HEK293 (cell line): ENCODE results near the gene RFX2.
A peak's percentile ranks its signal among the peaks of the same experiment; 100 is the strongest.

Experiments
- GLIS1 ChIP-seq: fragments of 450-650 bp; formaldehyde crosslinking; IDR thresholded peaks from 2 replicates; pipeline ENCODE4 v1.5.1; 2016; ENCODE audit warnings: missing biosample characterization, missing genetic modification characterization
- HIC1 ChIP-seq: fragments of 450-650 bp; formaldehyde crosslinking; IDR thresholded peaks from 2 replicates; pipeline ENCODE4 v1.5.1; 2016; ENCODE audit warnings: missing biosample characterization, missing genetic modification characterization
- KLF7 ChIP-seq: fragments of 450-650 bp; formaldehyde crosslinking; IDR thresholded peaks from 2 replicates; pipeline ENCODE4 v1.5.1; 2016; ENCODE audit warnings: missing biosample characterization, missing genetic modification characterization, borderline replicate concordance
- SP2 ChIP-seq: fragments of 450-650 bp; formaldehyde crosslinking; IDR thresholded peaks from 2 replicates; pipeline ENCODE4 v1.5.1; 2016; ENCODE audit warnings: missing biosample characterization, missing genetic modification characterization
- SP3 ChIP-seq: fragments of 450-650 bp; formaldehyde crosslinking; IDR thresholded peaks from 2 replicates; pipeline ENCODE4 v1.5.1; 2016; ENCODE audit warnings: missing biosample characterization, missing genetic modification characterization
- TCF7L2 ChIP-seq: IDR thresholded peaks from 2 replicates; pipeline ENCODE4 v1.6.1; 2011; ENCODE audit warnings: low read depth, mild to moderate bottlenecking, inconsistent platforms, low read length, moderate library complexity, borderline replicate concordance
- YY1 ChIP-seq: fragments of 450-650 bp; formaldehyde crosslinking; IDR thresholded peaks from 2 replicates; pipeline ENCODE4 v1.5.1; 2018; ENCODE audit warnings: missing biosample characterization, missing genetic modification characterization
- ZEB2 ChIP-seq: fragments of 450-650 bp; formaldehyde crosslinking; IDR thresholded peaks from 2 replicates; pipeline ENCODE4 v1.5.1; 2016; ENCODE audit warnings: missing biosample characterization, missing genetic modification characterization
- ZFHX2 ChIP-seq: fragments of 450-650 bp; formaldehyde crosslinking; conservative IDR thresholded peaks from 2 replicates; pipeline ENCODE4 v1.5.1; 2016; ENCODE audit warnings: missing biosample characterization, missing genetic modification characterization
- ZIC2 ChIP-seq: fragments of 450-650 bp; formaldehyde crosslinking; IDR thresholded peaks from 2 replicates; pipeline ENCODE4 v1.5.1; 2016; ENCODE audit warnings: missing biosample characterization, missing genetic modification characterization
- ZNF133 ChIP-seq: fragments of 450-650 bp; formaldehyde crosslinking; IDR thresholded peaks from 2 replicates; pipeline ENCODE4 v1.5.1; 2016; ENCODE audit warnings: missing biosample characterization, missing genetic modification characterization
- ZNF140 ChIP-seq: fragments of 450-650 bp; formaldehyde crosslinking; IDR thresholded peaks from 2 replicates; pipeline ENCODE4 v1.5.1; 2016; ENCODE audit warnings: missing biosample characterization, missing genetic modification characterization
- ZNF18 ChIP-seq: fragments of 450-650 bp; formaldehyde crosslinking; IDR thresholded peaks from 2 replicates; pipeline ENCODE4 v1.5.1; 2016; ENCODE audit warnings: missing biosample characterization, missing genetic modification characterization
- ZNF202 ChIP-seq: fragments of 450-650 bp; formaldehyde crosslinking; IDR thresholded peaks from 2 replicates; pipeline ENCODE4 v1.5.1; 2016; ENCODE audit warnings: missing biosample characterization, missing genetic modification characterization, borderline replicate concordance
- ZNF239 ChIP-seq: fragments of 450-650 bp; formaldehyde crosslinking; IDR thresholded peaks from 2 replicates; pipeline ENCODE4 v1.5.1; 2016; ENCODE audit warnings: missing biosample characterization, missing genetic modification characterization
- ZNF24 ChIP-seq: fragments of 450-650 bp; formaldehyde crosslinking; IDR thresholded peaks from 2 replicates; pipeline ENCODE4 v1.5.1; 2016; ENCODE audit warnings: missing biosample characterization, missing genetic modification characterization
- ZNF266 ChIP-seq: fragments of 450-650 bp; formaldehyde crosslinking; IDR thresholded peaks from 2 replicates; pipeline ENCODE4 v1.5.1; 2016; ENCODE audit warnings: missing biosample characterization, missing genetic modification characterization, low read depth
- ZNF274 ChIP-seq, 2 experiments: fragments of 200-500 bp in 1 of 2; fragments of 450-650 bp in 1 of 2; sonication (Bioruptor generic) in 1 of 2; formaldehyde crosslinking in 1 of 2; IDR thresholded peaks; 2 replicates each; pipeline versions ENCODE4 v1.5.1 to v1.6.1; 2014 to 2016; ENCODE audit warnings: borderline replicate concordance in 1 of 2, inconsistent platforms in 1 of 2, low read length in 1 of 2, missing biosample characterization in 1 of 2, missing genetic modification characterization in 1 of 2
- ZNF292 ChIP-seq: fragments of 450-650 bp; formaldehyde crosslinking; IDR thresholded peaks from 2 replicates; pipeline ENCODE4 v1.5.1; 2016; ENCODE audit warnings: low read depth, missing biosample characterization, missing genetic modification characterization, borderline replicate concordance
- ZNF311 ChIP-seq: fragments of 450-650 bp; formaldehyde crosslinking; IDR thresholded peaks from 2 replicates; pipeline ENCODE4 v1.5.1; 2017; ENCODE audit warnings: missing biosample characterization, missing genetic modification characterization, borderline replicate concordance
- ZNF324 ChIP-seq: fragments of 450-650 bp; formaldehyde crosslinking; IDR thresholded peaks from 2 replicates; pipeline ENCODE4 v1.5.1; 2016; ENCODE audit warnings: missing biosample characterization, missing genetic modification characterization
- ZNF354C ChIP-seq: fragments of 450-650 bp; formaldehyde crosslinking; IDR thresholded peaks from 2 replicates; pipeline ENCODE4 v1.5.1; 2016; ENCODE audit warnings: missing biosample characterization, missing genetic modification characterization, low read depth, borderline replicate concordance
- ZNF596 ChIP-seq: fragments of 450-650 bp; IDR thresholded peaks from 2 replicates; pipeline ENCODE4 v1.5.0; 2018; ENCODE audit warnings: missing biosample characterization, mild to moderate bottlenecking, missing genetic modification characterization, moderate library complexity
- ZNF639 ChIP-seq: fragments of 450-650 bp; formaldehyde crosslinking; IDR thresholded peaks from 2 replicates; pipeline ENCODE4 v1.5.1; 2016; ENCODE audit warnings: missing biosample characterization, missing genetic modification characterization
- ZNF692 ChIP-seq: fragments of 450-650 bp; formaldehyde crosslinking; IDR thresholded peaks from 2 replicates; pipeline ENCODE4 v1.5.1; 2016; ENCODE audit warnings: missing biosample characterization, missing genetic modification characterization
- ZNF707 ChIP-seq: fragments of 450-650 bp; formaldehyde crosslinking; IDR thresholded peaks from 2 replicates; pipeline ENCODE4 v1.5.1; 2016; ENCODE audit warnings: missing biosample characterization, missing genetic modification characterization
- ZNF837 ChIP-seq: fragments of 450-650 bp; formaldehyde crosslinking; IDR thresholded peaks from 2 replicates; pipeline ENCODE4 v1.5.1; 2016; ENCODE audit warnings: missing biosample characterization, missing genetic modification characterization
- ZNF843 ChIP-seq: fragments of 450-650 bp; formaldehyde crosslinking; IDR thresholded peaks from 2 replicates; pipeline ENCODE4 v1.5.1; 2016; ENCODE audit warnings: missing biosample characterization, missing genetic modification characterization
- ZXDB ChIP-seq: fragments of 450-650 bp; formaldehyde crosslinking; IDR thresholded peaks from 2 replicates; pipeline ENCODE4 v1.5.1; 2016; ENCODE audit warnings: missing biosample characterization, missing genetic modification characterization
- TF ChIP-seq, protein P1 (sequence below): fragments of 450-650 bp; formaldehyde crosslinking; IDR thresholded peaks from 2 replicates; pipeline ENCODE4 v1.5.1; 2016; ENCODE audit warnings: missing biosample characterization, missing genetic modification characterization
- TF ChIP-seq, protein P2 (sequence below): fragments of 450-650 bp; formaldehyde crosslinking; IDR thresholded peaks from 2 replicates; pipeline ENCODE4 v1.5.1; 2017; ENCODE audit warnings: missing biosample characterization, missing genetic modification characterization

The RFX2 gene

GRCh38 chr19:5943623-5944022 is 166.7 kb downstream of the RFX2 start (continued):
- TF ChIP-seq GLIS1 (tag by site-specific recombination) (no peak), ZNF202 (tag by site-specific recombination) (no peak), ZNF18 (tag by site-specific recombination) (no peak), ZEB2 (tag by site-specific recombination) (peak; percentile 35; the same call in 1 of the 2 replicates), ZNF274 (IDR thresholded peaks at IDR 0.05; ENCODE audit: low read length) (no peak), ZNF274 (tag by site-specific recombination; IDR thresholded peaks at IDR 0.05; ENCODE audit: borderline replicate concordance) (no peak), ZIC2 (tag by site-specific recombination) (no peak), ZNF266 (tag by site-specific recombination) (no peak), ZFHX2 (tag by site-specific recombination) (peak; percentile 80), ZNF292 (tag by site-specific recombination) (no peak), YY1 (no peak), KLF7 (no peak), ZXDB (no peak), ZNF24 (tag by site-specific recombination) (no peak), HIC1 (peak; percentile 69; the same call in 1 of the 2 replicates), ZNF843 (no peak), ZNF692 (tag by site-specific recombination) (peak; percentile 41; the same call in 1 of the 2 replicates), SP2 (no peak), ZNF140 (tag by site-specific recombination) (no peak), ZNF639 (no peak), ZNF354C (no peak), ZNF707 (no peak), SP3 (tag by site-specific recombination) (no peak), ZNF837 (tag by site-specific recombination) (no peak), ZNF311 (no peak), ZNF324 (no peak), ZNF596 (no peak), TCF7L2 (no peak), ZNF239 (no peak), ZNF133 (tag by site-specific recombination) (no peak)
- TF ChIP-seq, protein P1, sequence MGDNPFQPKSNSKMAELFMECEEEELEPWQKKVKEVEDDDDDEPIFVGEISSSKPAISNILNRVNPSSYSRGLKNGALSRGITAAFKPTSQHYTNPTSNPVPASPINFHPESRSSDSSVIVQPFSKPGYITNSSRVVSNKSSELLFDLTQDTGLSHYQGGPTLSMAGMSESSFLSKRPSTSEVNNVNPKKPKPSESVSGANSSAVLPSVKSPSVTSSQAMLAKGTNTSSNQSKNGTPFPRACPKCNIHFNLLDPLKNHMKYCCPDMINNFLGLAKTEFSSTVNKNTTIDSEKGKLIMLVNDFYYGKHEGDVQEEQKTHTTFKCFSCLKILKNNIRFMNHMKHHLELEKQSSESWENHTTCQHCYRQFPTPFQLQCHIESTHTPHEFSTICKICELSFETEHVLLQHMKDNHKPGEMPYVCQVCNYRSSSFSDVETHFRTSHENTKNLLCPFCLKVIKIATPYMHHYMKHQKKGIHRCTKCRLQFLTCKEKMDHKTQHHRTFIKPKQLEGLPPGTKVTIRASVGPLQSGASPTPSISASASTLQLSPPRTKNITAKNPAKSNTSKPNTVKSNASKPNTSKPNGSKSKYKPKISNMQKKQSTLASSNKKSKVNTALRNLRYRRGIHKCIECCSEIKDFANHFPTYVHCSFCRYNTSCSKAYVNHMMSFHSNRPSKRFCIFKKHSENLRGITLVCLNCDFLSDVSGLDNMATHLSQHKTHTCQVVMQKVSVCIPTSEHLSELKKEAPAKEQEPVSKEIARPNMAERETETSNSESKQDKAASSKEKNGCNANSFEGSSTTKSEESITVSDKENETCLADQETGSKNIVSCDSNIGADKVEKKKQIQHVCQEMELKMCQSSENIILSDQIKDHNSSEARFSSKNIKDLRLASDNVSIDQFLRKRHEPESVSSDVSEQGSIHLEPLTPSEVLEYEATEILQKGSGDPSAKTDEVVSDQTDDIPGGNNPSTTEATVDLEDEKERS: no peak
- TF ChIP-seq, protein P2, sequence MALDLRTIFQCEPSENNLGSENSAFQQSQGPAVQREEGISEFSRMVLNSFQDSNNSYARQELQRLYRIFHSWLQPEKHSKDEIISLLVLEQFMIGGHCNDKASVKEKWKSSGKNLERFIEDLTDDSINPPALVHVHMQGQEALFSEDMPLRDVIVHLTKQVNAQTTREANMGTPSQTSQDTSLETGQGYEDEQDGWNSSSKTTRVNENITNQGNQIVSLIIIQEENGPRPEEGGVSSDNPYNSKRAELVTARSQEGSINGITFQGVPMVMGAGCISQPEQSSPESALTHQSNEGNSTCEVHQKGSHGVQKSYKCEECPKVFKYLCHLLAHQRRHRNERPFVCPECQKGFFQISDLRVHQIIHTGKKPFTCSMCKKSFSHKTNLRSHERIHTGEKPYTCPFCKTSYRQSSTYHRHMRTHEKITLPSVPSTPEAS: no peak
